Sciatic nerve (tissue), 2 donors: ENCODE results near the gene VAPB. TPM values are rescaled to one million over a fixed set of nuclear protein-coding genes. Genes with fewer than 3 reads are reported as not detected.

ENCODE experiments used
- ATAC-seq: fragments of 200-7000 bp; cut with Tn5 transposase; one replicate; pipeline ENCODE4 v1.9.1; 2020; ENCODE audit warnings: mild to moderate bottlenecking, moderate library complexity
- DNase-seq: peaks from one replicate; pipeline ENCODE4 v3.0.0-alpha.2; 2020; ENCODE audit warnings: low spot score
- intact Hi-C: fragments of 100-400 bp; cut with DNase I; formaldehyde crosslinking; loops from one replicate; pipeline ENCODE4 v1.14.2; 2022
- total RNA-seq: library from RNA; stranded (reverse); fragmentation: NEBNext Ultra II Directional; extraction: Animal tissue kit (Norgen Biotek cat#: 25700); gene quantifications from one replicate; pipeline ENCODE4 v1.2.1, GENCODE V29; 2021
- donor health status: DM: no; HTN: no; CAD: no.
- donor health status: DM: no; HTN: no; CAD: no.

Gene VAPB
- total RNA-seq, 1 donor from 2014 or later: 51.1 TPM

DNA sequence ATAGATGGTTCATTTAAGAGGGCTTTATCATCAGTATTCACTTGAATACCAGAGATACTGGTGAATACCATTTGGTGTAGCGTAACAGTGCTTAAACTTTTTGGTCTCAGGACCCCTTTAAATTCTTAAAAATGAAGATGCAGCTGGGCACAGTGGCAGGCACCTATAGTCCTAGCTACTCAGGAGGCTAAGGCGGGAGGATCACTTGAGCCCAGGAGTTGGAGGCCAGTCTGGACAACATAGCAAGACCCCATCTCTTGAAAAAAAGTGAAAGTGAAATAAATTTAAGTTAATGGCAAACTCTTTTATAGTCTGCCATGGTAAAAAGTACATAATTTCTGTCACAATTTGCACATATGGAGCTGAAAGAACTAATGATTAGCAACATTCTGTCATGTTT is 39.3 kb downstream of the VAPB start:
- intact Hi-C loops: no loop called here
- ATAC-seq (no peak), DNase-seq (no peak)

- ATAC-seq (no peak), DNase-seq (no peak)
- intact Hi-C loops: no loop called here
Measured at GRCh38 chr20:58429303-58429702, 40.3 kb downstream of the VAPB start.

GRCh38 chr20:58431134-58431533 is 42.1 kb downstream of the VAPB start:
- no peak for DNase-seq
- ATAC-seq: no peak
- intact Hi-C loops: no loop called here

DNA sequence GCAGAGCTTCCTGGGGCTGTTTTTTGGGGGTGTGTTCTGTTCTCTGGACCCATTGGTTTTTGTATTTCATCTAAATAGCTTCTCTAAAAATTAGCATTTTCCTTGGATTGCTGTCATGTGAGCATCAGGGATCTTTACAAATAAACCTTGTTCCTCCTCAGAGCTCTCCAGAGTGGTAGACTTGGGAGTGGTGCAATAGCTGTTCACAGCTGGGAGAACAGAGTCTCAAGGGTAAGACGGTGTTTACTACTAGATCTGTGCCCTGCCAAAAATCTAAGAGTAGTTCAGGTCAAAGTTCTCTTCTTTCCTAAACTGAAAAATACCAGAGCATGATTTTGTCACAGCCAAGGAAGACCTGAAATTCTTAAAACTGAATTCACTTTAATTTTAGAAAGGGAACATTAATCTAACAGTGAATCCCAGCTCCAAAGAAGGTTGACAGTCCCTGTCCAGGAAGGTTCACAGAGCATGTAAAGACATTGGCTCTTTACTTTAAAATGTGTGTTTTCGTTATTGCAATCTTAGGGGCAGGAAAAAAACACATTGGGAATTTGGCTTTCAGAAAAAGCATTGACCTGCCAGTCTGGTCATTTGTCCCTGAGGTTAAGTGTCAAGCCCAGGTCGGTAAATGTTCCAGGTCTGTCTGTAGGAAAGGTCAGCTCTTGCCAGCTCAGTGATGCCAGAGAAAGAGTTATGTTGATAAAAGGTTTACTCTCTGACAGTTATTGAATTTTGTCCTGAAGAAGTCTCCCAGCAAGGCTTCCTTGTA is 43.3 kb downstream of the VAPB start:
- intact Hi-C loops: no loop called here
- ATAC-seq: peak; percentile 99
- no peak for DNase-seq

- DNase-seq (no peak), ATAC-seq (no peak)
- intact Hi-C loops: no loop called here
Measured at GRCh38 chr20:58433029-58433647, 44.1 kb downstream of the VAPB start.

DNA sequence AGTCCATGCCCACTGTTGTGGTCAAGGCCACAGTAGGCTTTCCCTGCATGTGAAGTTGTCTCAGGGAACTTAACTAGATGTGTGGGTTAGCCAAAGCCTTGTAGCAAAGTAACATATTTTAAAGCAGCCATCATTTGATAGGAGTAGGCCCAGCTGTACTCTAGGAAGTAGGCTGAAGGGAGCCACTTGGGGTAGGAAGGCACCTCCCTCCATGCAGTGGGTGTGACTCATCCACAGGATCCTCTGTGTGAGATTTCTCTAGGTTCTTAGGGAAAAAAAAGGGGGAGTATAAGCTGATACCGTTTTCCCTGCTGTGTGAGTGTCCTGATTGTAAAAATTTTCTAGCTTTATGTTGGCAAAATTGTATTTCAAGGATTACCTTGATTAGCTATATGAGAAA is 44.7 kb downstream of the VAPB start:
- ATAC-seq: no peak
- no peak for DNase-seq
- intact Hi-C loops: no loop called here

DNA sequence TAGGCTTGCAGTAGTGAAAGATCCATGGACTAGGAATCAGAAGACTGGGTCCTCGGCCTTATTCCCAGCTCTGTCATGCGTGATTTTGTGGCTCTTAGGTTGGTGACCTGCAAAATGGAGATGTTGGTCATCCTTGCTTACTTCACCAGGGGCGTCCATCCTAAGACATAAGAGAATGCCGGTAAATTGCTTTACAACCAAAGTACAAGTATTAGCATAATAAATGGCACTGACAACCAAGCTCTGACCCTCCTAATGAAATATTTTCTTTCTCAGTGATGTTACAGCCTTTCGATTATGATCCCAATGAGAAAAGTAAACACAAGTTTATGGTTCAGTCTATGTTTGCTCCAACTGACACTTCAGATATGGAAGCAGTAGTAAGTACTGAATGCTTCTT is 45.3 kb downstream of the VAPB start:
- DNase-seq (no peak), ATAC-seq (no peak)
- intact Hi-C loops: no loop called here

DNA sequence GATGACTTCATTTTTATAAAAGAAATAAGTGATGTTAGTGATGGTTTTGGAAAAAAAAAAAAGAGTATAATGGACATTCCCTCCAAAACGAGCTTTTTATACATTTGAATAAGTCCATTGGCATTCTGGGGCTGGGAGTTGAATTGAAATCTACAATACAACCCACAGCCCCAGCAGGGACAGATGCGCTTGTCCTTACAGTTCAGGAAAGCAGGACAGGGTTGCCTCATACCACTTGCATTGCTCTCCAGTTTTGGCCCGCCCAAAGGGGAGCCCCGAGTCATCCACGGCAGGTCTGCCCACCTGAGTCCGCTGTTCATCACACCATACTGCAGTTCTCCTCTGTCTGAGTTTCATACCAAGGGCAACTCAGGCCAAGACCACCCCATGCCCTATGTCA is 46.2 kb downstream of the VAPB start:
- ATAC-seq (no peak), DNase-seq (no peak)
- intact Hi-C loops: no loop called here

- DNase-seq (no peak), ATAC-seq (no peak)
- intact Hi-C loops: no loop called here
Measured at GRCh38 chr20:58436868-58437645, 48.0 kb downstream of the VAPB start.

GRCh38 chr20:58438970-58439808 is 50.2 kb downstream of the VAPB start:
- no peak for DNase-seq
- ATAC-seq: no peak
- intact Hi-C loops: no loop called here

GRCh38 chr20:58440021-58440767 is 51.2 kb downstream of the VAPB start:
- peak; percentile 58 for ATAC-seq
- DNase-seq: no peak
- intact Hi-C loops: no loop called here

GRCh38 chr20:58441723-58442122 is 52.7 kb downstream of the VAPB start:
- no peak for DNase-seq
- intact Hi-C loops: no loop called here
- no peak for ATAC-seq

- no peak for DNase-seq
- intact Hi-C loops: no loop called here
- ATAC-seq: no peak
Measured at GRCh38 chr20:58444746-58445255, 55.8 kb downstream of the VAPB start.

DNA sequence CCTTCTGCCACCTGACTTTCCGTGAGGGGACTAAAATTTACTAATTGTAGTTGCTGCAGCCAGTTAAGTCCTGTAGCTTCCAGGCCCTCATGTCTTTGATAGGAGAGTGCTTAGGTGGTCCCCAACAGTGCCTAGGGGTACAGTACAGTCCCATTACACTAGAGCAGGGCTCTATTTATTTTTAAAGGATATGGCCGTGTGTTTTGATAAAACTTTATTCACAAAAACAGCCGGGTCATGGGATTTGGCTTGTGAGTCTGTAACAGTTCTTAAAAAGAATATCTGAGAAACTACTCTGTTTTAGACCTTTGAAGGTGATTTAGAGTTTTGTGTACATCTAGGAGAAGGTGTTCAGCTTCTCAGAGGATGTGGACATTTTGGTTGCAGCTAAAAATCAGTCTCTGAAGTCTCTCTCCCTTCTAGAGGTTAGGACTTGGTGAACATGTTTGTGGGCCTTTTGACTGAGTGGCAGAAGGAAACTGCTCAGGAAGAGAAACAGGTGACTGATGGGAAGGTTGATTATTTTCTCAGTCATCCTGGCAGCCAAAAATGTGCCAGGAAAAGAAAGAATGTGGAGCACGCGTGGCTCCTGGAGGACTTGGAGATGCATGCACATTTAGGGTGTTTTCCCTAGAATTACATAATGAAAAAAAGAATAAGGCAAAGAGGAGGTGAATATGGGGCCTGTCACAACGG is 57.4 kb downstream of the VAPB start:
- intact Hi-C loops: no loop called here
- ATAC-seq: no peak
- no peak for DNase-seq

DNA sequence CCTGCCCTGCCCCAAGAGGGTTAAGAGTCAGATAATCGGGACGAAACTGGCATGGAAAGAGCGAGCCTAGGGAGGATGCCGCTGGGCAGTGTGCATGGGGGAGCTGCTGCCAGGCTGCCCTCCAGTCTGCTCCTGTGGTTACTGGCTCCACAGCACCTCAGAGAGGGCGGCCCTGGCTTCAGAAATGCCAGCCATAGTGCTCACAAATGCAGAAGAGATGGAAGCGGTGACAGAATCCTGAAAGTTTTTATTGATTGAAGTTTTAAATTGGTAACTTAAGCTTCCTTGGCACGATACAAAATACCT is 57.9 kb downstream of the VAPB start:
- no peak for ATAC-seq
- intact Hi-C loops: no loop called here

DNA sequence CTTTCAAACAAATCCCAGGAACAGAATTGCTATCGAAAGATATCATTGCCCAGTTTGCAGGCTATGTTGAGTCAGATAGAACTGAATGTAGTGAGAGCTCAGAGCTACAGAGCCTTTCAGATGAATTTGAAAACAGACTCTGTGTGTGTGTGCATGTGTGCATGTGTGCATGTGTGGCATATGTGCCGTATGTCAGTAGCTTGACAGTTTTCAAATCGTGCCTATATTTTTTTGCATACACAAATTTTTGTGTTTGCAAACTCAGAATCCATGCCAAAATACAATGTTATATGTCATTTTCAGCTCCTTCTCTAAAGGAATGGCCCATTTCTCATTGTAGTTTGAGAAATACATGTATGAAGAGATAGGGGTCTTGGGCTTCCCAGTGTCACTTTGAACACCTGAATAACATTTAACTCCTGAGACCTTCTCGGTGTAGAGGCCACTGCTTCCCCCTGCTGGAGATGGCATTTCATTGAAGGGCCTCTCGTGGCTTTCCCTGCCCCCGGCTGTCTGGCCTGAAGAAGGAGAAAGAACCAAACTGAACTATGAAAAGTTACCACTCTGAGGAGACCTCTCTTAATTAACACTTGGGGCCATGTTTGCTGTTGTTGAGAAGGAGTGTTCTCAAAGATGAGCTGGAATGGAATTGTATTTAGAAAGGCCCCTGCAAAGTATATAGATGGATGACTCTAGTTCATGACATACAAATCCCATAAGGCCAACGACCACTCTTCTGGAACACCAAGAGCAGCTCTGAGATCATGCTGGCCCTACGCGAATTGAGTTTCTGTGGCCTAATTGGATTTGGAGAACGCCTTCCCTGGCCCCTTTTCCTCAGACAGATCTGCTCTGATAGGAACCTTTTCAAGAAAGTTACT is 58.7 kb downstream of the VAPB start:
- intact Hi-C loops: no loop called here
- ATAC-seq: peak; percentile 42

More for the DNA sequence above, 57.9 kb downstream of the VAPB start:
- no peak for DNase-seq

DNA sequence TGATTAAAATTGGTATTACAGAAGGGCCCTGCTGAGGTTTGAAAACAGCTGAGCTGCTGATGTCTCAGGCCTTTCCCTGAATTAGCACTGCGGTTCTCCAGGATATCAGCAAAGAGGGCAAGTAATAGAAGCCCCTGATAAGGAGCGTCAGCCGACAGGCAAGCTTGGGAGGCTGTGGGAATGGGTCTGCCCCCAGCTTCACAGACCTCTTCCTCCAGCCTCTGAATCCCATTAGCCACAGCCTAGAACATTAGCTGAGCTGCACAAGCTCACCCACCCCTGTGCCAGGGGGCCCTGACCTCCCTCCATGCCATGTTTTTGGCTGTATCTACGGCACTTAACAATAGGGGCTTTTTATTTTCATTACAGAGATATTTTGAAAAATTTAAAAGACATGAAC is 59.9 kb downstream of the VAPB start:
- no peak for DNase-seq
- intact Hi-C loops: no loop called here
- no peak for ATAC-seq

More for the DNA sequence above, 58.7 kb downstream of the VAPB start:
- DNase-seq: no peak
